Glomerular endothelial cell (primary cell): ENCODE measurements around the gene RPTOR. TPM values are rescaled to one million over a fixed set of nuclear protein-coding genes. Genes with fewer than 3 reads are reported as not detected.

Experiments used
- DNase-seq: peaks from one replicate; pipeline ENCODE4 v3.0.0-alpha.2; 2011; ENCODE audit warnings: low read depth, low spot score; ENCODE audit errors: extremely low read depth
- total RNA-seq: library from RNA; depleted of rRNA; stranded (reverse); fragments of >200 nt; gene quantifications from 2 replicates; pipeline ENCODE4 v1.2.3, GENCODE V29; 2015

Gene RPTOR
- total RNA-seq, 1 donor from 2014 or later: 37.5 TPM

DNA sequence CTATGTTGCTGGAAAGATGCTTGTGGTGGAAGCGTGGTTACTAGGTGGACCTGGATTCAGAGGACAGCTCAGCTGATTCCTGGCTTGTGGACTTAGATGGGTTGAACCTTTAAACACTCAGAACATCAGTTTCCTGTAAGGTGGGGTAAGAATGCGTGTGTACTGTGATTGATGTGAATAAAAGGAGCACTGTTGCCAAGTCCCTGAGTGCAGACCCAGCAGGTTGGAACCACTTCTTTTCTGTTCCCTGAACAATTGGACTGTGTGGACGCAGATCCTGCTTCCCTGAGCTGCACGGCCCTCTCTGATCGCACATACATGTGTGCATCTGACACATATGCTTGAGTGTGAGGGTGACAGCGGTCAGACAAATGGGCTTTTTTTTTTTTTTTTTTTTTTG lies 37.5 kb downstream of the RPTOR start:
- DNase-seq: no peak

DNA sequence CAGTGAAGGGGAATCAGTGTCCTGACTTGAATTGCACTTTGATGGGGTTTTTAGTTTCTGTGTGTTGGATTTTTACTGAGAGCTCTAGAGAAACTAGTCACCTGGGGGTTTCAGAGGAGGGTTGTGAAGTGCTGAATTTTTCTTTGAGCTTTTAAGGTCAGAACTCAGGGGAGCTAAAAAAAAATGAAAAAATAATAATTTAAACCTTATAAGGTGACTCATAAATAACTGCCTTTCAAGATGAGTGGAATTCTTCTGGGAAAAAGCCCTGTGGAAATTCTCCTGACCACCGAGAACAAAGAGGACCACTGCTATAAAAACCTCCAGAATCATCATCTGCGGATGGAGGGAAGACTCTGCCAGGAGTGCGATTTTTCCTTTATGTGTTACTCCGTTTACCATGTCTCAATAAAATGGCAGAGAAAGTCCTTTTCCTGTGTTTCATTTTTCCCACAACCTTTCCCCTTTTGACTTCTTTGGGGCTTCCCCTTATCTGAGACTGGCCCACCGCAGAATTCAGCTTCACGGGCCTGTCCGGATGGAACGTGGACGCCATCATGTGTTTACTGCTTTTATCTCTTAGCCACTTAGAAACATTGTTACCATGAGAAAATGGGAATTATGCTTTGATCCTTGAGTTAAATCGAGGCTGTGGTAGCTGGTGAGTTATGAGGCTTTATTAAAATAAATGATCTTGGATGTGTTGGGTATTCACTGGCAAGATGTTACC lies 39.7 kb downstream of the RPTOR start:
- DNase-seq: no peak

DNA sequence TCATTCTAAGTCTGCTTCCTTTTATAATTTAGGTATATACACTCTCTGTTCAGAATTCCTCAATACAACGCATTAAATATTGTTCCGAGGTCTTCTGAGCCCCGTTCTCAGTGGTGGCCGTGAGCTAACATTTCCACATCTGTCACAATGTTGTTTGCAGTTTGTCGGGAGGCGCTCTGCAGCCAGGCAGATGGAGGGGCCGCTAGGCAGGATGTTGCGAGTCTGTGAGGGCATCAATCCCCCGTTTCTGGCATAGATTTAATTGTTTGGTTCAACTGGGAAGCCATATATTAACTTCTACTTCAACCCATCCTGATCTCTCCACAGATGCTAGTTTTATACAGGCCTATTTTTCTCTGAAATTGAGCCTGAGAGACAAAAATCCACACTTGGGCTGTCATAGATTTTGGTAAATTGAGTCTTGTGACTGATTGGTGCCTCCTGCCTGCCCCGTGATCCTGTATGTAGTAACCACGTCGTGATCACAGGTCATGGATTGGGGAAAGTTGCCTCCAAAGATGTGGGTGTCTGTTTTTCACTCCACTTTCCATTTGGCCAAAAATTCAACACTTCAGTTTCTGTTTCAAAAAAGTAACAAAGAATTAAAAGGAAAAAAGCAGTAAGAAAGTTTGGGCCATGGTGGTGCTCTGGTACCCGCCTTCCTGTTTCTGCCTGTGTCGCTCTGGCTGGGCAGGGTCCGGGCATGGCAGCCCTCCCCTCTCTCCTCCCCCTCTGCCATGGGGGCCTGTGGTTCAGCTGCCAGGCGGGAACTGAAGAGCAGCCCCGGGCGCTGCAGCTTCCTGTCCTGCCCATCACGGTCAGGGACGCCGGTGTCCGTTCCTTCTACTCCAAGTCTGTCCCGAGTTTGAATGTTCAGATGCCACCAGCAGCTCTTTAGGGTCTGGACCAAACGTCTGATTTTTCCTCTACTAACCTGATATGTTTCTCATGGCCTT lies 41.5 kb downstream of the RPTOR start:
- DNase-seq: no peak

DNA sequence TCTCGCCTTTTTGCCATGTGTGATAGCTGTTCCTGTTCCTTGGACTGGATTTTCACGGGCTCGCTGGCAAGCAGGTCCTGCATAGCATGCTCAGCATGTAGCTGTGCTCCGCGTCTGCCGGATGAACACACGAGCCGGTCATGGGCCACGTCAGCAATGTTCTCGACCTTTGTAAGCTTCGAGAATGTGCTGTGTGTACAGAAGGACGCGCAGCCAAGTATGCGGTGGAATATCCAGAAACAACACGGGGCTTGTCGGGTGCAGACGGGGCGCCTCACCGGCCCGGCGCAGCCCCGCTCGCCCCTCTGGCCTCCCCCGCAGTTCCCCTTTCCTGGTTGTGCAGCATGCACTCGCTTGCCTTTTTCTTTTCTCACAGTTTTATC lies 42.2 kb downstream of the RPTOR start:
- no peak for DNase-seq

DNA sequence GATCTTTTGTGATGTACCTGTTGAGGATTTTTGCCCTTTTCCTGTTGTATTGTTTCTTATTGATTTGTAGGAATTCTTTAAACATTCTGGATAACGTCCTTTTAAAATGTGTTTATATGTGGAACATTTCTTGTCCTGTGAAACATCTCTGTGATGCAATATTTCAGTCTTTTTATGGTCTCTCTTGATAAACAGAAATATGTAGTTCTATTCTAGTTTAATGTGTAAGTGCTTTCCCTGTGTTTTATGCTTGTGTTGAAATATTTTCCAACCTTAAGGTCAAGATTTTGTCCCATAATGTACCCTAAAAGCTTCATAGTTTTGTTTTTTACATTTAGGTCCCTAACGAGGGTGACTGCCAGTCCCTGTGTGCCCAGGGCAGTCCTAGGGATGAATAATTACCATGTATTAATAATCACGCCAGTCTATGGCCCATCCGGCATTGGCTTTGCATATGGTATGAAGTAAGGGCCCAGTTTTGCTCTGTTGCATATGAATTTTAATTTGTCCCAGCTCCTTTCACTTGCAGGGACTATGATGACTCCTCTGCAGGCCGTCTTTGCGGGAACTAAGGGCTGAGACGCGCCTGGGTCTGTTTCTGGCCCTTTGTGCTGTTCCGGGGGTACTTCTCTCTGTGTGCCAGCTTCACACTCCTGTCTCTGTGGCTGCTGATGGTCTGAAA lies 44.2 kb downstream of the RPTOR start:
- no peak for DNase-seq

DNA sequence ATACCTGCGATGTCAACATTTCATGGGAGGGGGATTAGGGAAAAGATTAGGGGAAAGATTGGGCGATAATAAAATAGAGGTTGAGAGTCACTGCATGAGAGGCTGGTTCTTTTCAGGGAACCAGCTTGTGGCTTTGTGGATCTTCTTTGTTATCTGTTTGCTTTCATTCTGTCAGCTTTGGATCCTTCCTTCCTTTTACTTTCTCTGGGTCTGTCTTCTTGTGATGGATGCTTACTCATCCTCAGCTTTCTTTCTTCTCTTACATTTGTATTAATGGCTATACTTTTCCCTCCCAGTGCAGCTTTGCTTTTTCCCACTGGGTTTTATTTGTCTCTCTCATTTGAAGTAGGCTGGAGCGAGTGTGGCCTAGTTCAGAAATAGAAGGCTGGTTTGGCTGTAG lies 47.1 kb downstream of the RPTOR start:
- no peak for DNase-seq

DNA sequence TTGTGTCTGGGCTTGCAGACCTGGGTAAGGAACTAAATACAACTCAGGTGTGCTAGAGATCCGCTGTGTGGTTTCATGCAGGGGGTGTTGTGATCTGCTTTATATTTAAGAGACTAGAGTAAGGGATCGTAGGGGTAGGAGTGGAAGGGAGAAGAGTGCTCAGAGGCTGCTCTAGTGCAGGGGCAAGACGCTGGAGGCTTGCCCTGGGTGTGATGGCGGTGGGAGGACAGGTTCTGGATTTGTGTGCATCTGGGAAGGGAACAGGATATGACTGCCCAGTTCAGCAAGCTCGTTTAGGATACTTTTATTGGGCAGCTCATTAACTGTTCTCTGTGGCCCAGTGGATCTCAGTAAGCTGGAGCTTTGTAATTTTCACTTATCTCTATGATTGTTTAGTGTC lies 47.6 kb downstream of the RPTOR start:
- no peak for DNase-seq

DNA sequence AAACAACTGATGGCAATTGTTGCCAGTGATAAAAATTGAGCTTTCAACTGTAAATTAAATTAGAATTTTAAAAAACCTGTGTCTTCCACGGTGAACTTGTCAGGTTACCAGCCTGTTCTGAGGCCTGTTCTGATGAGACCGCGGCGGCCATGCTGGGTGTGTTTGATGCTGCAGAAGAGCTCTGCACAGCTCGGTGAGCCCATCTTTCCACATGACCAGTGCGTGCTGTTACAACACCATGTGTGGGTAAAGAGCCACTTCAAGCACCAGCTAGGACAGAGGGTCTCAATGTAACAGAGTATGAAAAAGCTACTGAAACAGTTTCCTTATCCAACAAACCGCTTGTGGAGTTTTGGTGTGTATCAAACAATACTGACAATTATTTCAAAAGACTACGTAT lies 48.5 kb downstream of the RPTOR start:
- no peak for DNase-seq

DNA sequence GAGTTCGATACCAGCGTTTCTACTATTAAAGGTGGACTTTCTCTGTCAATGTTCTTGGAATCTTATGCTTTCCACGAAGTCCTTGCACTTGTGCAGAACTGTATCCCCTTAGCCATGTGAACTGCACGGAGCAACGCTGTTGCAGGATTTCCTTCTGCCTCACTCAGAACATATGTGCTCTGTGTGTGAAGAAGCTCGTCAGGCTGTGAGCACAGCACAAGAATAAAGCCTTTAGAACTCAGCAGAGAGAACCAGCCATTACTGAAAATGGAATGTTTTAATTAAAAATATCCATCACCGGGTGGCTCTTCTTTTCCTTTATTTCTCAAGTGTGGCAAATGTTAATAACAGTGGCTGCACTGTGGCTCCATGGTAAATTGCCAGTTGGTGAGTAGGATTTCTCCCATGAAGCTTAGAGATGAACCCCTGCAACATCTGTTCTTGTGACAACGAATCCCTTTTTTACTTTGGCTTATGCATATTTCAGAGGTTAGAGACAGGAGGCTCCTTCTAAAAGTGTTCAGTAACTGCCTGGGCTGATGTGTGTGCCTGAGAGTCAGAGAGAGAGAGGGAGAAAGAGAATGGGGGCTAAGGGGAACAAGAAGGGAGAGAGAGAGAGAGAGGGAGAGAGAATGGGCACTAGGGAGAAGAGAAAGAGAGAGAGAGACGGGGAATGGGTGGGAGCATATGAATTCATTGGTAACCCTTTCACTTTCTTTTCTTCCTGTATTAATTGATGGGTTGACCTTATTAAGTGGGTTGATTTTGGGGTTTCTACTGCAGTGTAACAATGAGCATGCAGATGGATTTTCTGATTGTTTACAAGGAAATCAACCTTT lies 50.0 kb downstream of the RPTOR start:
- DNase-seq: no peak

DNA sequence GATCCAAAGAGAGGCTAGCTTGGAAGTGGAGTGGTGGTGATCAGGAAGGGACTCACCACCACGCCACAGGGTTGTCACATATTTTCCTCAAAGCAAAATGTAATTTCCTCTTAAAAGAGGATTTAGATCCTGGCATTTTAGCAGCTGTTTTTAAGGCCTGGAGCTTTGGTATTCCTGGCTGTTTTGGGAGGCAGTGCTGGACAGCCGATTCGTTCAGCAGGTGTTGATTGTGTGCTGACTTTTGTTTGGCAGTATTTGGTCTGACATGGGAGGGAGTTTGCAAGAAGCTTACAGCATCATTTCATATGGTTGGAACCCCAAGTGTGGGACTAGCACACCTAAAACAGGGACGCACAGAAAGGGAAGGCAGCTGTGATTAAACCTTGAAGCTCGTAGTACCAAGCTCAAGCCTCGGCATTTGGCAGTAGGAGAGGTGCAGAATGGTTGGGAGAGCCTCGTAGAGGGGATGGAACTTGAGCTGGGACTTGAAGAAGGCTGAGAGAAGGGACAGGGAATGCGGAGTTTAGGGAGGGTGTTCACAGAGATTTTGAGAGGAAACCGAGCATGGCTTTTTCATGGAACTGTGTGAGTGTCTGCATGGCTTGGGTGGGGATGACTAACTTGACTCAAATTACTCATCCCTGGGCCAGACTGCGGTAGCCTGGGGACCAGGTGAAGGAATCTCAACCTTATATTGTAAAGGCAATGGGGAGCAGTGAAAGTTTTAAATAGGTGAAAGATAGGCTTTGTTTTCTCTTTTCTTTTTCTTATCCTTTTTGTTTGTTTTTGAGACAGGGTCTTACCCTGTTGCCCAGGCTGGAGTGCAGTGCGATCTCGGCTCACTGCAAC lies 52.3 kb downstream of the RPTOR start:
- no peak for DNase-seq

DNA sequence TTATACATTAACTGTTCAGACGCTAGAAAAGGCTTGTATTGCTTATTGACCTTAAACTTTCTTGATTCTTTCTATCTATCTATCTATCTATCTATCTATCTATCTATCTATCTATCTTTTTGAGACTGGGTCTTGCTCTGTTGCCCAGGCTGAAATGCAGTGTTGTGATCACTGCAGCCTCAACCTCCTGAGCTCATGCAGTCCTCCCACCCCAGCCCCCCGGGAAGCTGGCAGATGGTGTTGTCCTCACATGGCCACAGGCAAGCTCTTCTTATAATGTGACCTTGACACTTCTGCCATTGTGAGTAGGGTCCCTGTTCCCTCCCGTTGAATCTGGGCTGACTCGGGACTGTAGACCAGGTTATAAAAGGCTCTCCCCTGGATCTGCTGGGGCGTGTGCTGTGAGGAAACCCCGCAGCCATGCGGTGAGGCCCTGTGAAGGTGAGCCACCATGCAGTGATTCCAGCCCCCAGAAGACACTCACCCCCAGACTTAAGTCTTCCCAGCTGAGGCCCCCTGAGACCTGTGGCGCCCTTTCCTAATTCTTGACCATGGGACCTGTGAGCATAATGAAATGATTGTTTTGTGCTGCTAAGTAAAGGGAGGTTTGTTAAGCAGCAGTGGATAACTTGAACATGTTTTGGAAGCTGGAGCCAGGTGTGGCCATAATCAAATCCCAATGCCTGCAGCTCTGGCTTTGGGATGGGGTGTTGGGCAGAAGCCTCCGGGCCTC lies 54.3 kb downstream of the RPTOR start:
- DNase-seq: no peak

DNA sequence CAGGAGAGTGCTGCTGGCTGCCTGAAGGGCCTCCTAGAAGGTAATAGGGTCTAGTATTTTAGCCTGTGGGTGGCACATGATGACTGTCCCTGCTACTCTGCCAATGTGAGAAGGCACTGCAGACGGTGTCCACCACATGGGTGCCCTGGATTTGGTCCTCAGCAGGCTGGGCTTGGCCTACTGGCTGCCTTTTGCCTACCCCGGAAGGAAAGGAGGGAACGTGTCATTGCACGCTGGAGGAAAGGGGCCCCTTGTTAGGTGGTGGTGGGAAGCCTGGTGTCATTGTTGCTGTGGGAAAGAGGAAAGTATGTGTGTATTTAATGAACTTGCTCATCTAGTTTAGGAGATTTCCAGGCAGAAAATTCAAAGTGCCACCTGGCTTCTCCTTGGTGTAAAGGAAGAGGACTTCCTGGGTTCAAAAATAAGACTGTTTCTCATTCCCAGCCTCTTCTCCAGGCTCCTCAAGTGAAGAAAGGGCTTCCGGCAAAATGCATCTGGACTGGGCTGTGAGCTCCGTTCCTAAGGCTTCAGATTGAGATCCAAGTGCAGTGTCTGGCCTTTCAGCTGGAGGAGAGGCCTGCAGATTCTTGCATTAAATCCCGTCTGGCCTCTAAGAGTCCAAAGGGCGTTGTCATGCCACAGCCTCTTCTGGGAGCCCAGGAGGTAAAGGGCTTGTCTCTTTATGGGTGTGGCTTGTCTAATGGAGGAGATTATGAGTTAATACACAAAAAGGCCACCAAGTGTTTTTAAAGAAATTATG lies 55.1 kb downstream of the RPTOR start:
- no peak for DNase-seq

DNA sequence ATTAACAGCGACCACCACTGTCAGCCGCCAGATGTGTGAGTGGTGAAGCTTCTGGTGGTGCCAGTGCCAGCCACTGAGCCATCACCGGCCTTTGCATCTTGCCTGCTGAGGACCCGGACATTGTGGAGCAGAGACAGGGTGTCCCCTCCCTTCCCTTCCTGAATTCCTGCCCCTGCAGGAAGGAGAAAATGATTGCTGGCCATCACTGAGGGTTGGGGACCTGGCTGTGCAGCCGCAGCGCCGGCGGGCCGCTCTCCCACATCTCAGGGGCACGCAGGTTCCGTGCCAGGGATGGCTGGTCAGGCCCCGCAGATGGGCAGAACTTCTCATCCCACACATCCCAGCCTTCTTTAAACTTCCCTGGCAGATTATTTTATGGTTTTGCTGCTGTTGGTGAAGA lies 56.5 kb downstream of the RPTOR start:
- DNase-seq: no peak

DNA sequence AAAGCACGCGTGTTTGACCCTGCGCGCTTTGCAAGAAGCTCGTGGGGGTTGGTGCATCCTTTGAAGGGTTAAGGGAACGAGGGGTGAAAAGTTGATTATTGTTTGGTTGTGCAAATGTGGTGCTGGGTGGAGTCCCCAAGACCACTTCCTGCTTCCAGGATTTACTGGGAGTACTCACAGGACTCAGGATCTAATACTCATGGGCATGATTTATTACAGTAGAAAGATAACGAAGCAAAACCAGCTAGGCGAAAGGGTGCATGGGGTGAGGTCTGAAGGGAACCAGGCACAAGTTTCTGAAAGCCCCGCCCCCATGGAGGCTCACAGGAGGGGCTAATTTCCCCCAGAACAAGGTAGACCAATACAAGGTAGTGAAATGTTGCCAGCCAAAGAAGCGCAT lies 58.8 kb downstream of the RPTOR start:
- DNase-seq: no peak

DNA sequence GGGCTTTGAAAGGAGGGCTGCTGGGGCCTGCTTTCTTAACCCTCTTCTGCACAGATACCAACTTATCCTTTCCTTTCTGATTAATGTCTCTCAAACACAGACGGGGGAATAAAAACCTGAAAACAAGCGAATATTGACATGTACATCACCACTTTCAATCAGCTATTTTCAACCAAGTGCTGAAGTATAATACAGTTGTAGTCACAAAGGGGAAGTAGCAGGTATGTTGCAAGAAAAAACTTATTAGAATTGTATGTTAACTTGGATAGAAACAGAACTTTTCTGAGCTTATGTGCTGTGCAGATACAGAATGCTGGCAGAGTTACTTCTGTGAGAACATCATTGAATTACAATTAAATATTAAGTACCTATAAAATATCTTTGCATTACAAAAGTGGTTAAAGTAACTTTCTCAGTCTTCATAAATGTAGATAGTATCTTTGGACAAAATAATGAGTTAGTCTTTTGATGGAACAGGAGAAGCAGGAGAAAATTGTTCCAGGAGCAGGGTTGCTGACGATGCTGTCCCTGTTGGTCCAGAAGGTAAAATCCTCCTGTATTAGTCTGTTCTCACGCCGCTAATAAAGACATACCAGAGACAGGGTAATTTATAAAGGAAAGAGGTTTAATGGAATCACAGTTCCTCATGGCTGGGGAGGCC lies 59.5 kb downstream of the RPTOR start:
- no peak for DNase-seq

DNA sequence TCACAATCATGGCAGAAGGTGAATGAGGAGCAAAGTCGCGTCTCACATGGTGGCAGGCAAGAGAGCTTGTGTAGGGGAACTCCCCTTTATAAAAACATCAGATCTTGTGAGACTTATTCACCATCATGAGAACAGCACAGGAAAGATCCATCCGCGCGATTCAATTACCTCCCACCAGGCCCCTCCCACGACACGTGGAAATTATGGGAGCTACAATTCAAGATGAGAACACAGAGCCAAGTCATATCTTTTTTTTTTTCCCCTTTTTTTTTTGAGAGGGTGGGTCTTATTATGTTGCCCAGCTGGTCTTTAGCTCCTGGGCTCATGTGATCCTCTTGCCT lies 60.0 kb downstream of the RPTOR start:
- no peak for DNase-seq

DNA sequence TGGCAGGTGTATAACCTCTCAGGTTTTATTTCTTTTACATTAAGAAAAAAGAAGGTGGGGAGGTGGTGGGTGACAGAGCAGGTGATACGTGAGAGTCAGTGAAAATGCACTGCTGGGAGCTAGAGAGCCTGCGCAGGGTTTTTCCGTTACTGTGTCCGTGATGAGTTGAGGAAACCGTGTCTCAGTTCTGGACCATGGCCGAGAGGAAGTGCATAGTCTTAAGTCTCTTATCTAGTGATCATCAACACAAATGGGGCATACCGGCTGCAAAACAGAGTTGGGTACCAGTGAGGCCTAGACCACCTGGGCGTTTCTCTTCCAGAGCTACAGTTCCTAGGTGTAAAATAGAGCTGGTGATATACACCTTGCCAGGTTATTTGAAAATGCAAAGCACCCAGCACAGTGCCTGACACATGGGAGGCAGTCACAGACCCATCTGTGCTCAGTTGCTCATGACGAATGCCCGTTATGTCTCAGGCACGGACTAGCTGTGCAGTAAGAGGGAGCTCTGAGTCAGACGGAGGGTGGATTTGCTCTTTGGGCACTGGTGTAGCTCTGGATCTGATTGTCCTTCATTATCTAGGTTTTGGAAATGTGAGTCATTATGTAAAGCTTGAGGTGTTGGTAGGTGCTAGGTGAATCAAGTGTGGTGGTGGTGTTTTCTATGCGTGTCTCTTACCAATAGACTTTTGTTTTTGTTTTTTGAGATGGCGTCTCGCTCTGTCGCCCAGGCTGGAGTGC lies 60.9 kb downstream of the RPTOR start:
- DNase-seq: no peak
